Adrenal gland (tissue), 5 donors: Measurements from ENCODE around the gene SLC19A1.

Experiments
- POLR2A ChIP-seq, 2 donors: fragments of 450-650 bp; IDR thresholded peaks; one replicate each; pipeline ENCODE4 v1.6.1; 2017; ENCODE audit warnings: antibody characterized with exemption in 2 of 2, mild to moderate bottlenecking in 2 of 2, moderate library complexity in 1 of 2
- TF ChIP-seq, protein P1 (sequence below), 6 experiments: fragments of 450-650 bp in 4 of 6; fragments of 200-600 bp in 2 of 6; sonication (generic) in 1 of 6; IDR thresholded peaks; 1 replicate in 5 of 6; 2 replicates in 1 of 6; pipeline versions ENCODE4 v1.5.1 to v1.8.0; 2016 to 2021; ENCODE audit warnings: antibody characterized with exemption in 6 of 6, mild to moderate bottlenecking in 2 of 6, moderate library complexity in 1 of 6
- donor health status: DM: no; HTN: no; CAD: no.

DNA sequence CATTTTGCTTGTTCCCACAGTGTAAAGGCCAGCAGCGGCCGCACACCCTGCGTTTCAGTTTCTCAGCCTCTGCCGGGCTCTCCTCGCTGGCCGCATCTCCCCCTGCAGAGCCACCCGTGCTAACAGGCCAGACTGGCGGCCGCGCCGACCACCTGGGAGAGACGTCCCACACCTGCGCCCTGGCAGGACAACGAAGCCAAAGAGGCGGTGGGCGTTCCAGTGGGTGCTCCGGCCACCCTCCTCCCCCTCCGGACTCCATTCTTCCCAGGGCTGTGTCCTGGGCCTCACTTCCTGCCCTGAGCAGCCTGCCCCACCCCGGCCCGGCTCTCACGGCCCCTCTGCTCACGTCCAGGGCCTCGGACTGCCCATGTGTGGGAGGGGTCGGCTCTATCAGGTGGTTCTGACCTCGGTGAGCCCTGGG lies 31.9 kb upstream of the SLC19A1 start:
- TF ChIP-seq, protein P1, sequence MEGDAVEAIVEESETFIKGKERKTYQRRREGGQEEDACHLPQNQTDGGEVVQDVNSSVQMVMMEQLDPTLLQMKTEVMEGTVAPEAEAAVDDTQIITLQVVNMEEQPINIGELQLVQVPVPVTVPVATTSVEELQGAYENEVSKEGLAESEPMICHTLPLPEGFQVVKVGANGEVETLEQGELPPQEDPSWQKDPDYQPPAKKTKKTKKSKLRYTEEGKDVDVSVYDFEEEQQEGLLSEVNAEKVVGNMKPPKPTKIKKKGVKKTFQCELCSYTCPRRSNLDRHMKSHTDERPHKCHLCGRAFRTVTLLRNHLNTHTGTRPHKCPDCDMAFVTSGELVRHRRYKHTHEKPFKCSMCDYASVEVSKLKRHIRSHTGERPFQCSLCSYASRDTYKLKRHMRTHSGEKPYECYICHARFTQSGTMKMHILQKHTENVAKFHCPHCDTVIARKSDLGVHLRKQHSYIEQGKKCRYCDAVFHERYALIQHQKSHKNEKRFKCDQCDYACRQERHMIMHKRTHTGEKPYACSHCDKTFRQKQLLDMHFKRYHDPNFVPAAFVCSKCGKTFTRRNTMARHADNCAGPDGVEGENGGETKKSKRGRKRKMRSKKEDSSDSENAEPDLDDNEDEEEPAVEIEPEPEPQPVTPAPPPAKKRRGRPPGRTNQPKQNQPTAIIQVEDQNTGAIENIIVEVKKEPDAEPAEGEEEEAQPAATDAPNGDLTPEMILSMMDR (IDR thresholded peaks at IDR 0.05): no peak
- TF ChIP-seq POLR2A (IDR thresholded peaks at IDR 0.05): no peak
